Activated CD4-positive, alpha-beta memory T cell treated with anti-CD3 and anti-CD28 coated beads for 36 hours (primary cell): Measurements from ENCODE around the gene NKX1-1. TPM values are rescaled to one million over a fixed set of nuclear protein-coding genes. Genes with fewer than 3 reads are reported as not detected.
"Not testable (repeated sequence)": the region's sequence is repeated elsewhere in the genome, so short reads cannot be mapped to it uniquely, and the experiment has no call there.

Experiments
- CTCF ChIA-PET: fragments of 350-600 bp; sonication (Branson Sonifier 250); formaldehyde crosslinking; loops from one replicate; lab custom pipeline; 2021; ENCODE audit warnings: antibody characterized with exemption, inconsistent platforms; lab: Charles Lee
- POLR2A ChIA-PET: fragments of 350-600 bp; sonication (Branson Sonifier 250); formaldehyde crosslinking; loops from one replicate; lab custom pipeline; 2021; ENCODE audit warnings: antibody characterized with exemption; lab: Charles Lee
- DNase-seq: peaks from one replicate; pipeline ENCODE4 v3.0.0-alpha.2; 2020
- H3K27ac Mint-ChIP-seq: one replicate; pipeline ENCODE4 v1.8.0; 2021; ENCODE audit warnings: mixed read lengths
- H3K27me3 Mint-ChIP-seq: one replicate; pipeline ENCODE4 v1.8.0; 2021; ENCODE audit warnings: mixed read lengths
- H3K36me3 Mint-ChIP-seq: one replicate; pipeline ENCODE4 v1.8.0; 2021; ENCODE audit warnings: mixed read lengths
- H3K4me1 Mint-ChIP-seq: one replicate; pipeline ENCODE4 v1.8.0; 2021; ENCODE audit warnings: low read depth, mixed read lengths
- H3K4me3 Mint-ChIP-seq: one replicate; pipeline ENCODE4 v1.8.0; 2021; ENCODE audit warnings: mild to moderate bottlenecking, mixed read lengths
- H3K9me3 Mint-ChIP-seq: one replicate; pipeline ENCODE4 v1.8.0; 2021; ENCODE audit warnings: mixed read lengths
- intact Hi-C: fragments of 100-400 bp; cut with micrococcal nuclease; formaldehyde crosslinking; loops from one replicate; pipeline ENCODE4 v1.15.1; 2023
- total RNA-seq, 2 experiments: library from RNA; stranded (reverse); gene quantifications; one replicate each; pipeline ENCODE4 v1.2.3, GENCODE V29; 2021

The NKX1-1 gene
- total RNA-seq, 2 experiments from 2014 or later, result not detected

DNA sequence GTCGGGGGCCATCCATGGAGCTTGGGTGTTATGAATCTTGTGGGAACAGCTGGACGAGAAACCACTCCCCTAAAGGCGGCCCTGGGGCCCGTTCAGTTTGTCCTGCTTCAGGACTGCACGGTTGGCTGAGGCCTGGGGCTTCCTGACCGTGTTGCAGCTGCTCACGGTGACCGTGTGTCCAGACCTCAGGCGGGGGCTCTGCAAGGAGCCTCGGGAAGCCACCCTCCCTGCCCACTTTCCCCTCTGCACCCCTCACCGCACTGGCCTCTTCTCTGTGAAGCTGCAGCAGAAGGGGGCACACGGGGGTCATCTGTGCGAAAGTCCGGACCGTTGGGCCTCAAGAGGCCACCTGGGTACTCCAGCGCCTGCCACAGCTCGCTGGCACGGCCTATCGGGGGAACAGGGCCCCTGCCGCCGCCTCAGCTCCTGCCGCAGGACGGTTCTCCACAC lies 29.8 kb downstream of the NKX1-1 start:
- Mint-ChIP-seq H3K27ac (no peak overlapping the region), H3K36me3 (peaks cover 7% of the 10 kb centered on the region), H3K9me3 (no peaks in the 10 kb centered on the region), H3K4me1 (no peaks in the 10 kb centered on the region), H3K27me3 (no peaks in the 10 kb centered on the region), H3K4me3 (no peak overlapping the region)
- intact Hi-C loops, result no loop called here
- POLR2A ChIA-PET, result no interaction called here
- DNase-seq, result no peak
- CTCF ChIA-PET, result interaction anchor here (0.6 kb wide), 1 partner anchor 229 kb away, joined by 3 read pairs; no protein-coding TSS in a partner anchor

DNA sequence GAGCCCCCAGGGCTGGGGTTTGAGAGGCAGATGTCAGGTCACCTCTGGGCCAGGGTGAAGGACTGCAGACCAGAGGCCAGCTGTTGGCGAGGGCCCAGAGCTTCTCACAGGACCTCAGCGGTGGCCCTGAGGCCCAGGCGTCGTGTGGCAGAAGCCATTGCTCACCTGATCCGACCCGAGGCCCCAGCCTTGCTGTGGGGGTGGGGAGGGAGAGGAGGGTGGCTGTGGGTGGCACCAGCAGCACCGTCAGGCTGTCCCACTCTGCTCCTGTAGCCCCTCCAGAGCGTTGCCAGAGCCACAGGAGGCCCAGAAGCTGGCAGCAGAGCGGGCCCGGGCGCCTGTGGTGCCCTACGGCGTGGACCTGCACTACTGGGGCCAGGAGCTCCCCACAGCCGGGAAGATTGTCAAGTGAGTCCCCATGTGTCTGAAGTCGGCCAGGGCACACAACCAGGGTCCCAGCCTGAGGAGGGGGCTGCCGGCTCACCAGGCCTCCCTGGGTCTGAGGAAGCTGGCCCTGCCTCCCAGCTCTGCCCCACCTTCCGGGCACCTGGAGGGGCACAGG lies 30.4 kb downstream of the NKX1-1 start:
- Mint-ChIP-seq H3K27me3 (no peaks in the 10 kb centered on the region), H3K27ac (no peak overlapping the region), H3K36me3 (peaks cover 13% of the 10 kb centered on the region), H3K9me3 (no peaks in the 10 kb centered on the region), H3K4me1 (no peaks in the 10 kb centered on the region), H3K4me3 (no peak overlapping the region)
- intact Hi-C loops, result no loop called here
- POLR2A ChIA-PET, result no interaction called here
- DNase-seq, result no peak
- CTCF ChIA-PET, result interaction anchor here (0.6 kb wide), 1 partner anchor 229 kb away, joined by 3 read pairs; no protein-coding TSS in a partner anchor

DNA sequence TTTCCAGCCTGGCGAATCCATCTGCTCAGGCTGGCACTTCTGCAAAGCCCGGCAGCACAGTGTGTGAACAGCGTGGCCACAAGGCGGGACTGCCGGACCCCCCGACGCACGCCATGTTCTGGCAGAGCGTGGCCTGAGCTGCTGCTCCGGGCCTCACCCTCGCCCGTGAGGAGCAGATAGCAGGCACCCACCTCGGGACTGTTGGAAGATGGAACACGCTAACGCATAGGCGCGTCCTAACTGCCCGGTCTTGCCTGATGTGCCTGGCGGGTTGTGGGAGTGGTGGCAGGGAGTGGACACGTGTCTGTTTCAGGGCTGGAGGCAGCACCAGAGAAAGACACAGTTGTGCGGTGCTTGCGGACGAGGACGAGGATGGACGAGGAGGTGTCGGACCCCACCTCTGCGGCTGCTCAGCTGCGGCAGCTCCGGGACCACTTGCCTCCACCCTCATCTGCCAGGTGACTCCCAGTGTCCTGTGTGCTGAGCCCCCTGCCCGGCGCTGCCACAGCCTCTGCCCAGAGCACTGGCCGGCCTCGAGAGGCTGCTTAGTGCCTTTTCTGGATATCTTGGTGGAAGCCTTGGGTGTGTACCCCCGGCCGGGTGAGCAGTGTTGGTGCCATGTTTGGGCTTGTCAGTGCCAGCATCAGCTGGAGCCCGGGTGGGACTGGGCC lies 31.1 kb downstream of the NKX1-1 start:
- POLR2A ChIA-PET, result no interaction called here
- intact Hi-C loops, result no loop called here
- CTCF ChIA-PET, result no interaction called here
- Mint-ChIP-seq H3K4me1 (no peaks in the 10 kb centered on the region), H3K4me3 (no peak overlapping the region), H3K36me3 (peaks cover 13% of the 10 kb centered on the region), H3K9me3 (no peaks in the 10 kb centered on the region), H3K27ac (no peak overlapping the region), H3K27me3 (no peaks in the 10 kb centered on the region)
- DNase-seq, result no peak

DNA sequence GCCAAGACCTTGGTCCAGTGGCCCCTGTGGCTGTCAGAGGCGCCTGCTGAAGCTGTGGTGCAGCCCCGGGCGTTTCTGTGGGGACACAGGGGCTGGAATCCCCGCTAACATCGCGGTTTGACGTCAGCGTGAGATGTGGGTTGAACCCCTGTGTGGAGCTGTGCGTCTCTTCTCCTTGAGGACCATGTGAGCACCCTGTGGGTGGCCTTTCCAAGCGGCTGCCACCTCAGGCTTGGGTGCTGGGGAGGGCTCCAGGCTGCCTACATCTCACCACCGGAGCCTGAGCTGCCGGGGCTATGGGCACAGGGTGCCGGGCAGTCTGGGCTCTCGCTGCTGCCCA lies 31.6 kb downstream of the NKX1-1 start:
- ChIA-PET CTCF (no interaction called here), POLR2A (no interaction called here)
- H3K27ac Mint-ChIP-seq, result no peak overlapping the region
- intact Hi-C loops, result no loop called here
- DNase-seq, result no peak
- H3K4me1 Mint-ChIP-seq, result no peaks in the 10 kb centered on the region
- H3K4me3 Mint-ChIP-seq, result no peak overlapping the region
- peaks cover 13% of the 10 kb centered on the region for H3K36me3 Mint-ChIP-seq
- H3K9me3 Mint-ChIP-seq, result no peaks in the 10 kb centered on the region
- no peaks in the 10 kb centered on the region for H3K27me3 Mint-ChIP-seq

DNA sequence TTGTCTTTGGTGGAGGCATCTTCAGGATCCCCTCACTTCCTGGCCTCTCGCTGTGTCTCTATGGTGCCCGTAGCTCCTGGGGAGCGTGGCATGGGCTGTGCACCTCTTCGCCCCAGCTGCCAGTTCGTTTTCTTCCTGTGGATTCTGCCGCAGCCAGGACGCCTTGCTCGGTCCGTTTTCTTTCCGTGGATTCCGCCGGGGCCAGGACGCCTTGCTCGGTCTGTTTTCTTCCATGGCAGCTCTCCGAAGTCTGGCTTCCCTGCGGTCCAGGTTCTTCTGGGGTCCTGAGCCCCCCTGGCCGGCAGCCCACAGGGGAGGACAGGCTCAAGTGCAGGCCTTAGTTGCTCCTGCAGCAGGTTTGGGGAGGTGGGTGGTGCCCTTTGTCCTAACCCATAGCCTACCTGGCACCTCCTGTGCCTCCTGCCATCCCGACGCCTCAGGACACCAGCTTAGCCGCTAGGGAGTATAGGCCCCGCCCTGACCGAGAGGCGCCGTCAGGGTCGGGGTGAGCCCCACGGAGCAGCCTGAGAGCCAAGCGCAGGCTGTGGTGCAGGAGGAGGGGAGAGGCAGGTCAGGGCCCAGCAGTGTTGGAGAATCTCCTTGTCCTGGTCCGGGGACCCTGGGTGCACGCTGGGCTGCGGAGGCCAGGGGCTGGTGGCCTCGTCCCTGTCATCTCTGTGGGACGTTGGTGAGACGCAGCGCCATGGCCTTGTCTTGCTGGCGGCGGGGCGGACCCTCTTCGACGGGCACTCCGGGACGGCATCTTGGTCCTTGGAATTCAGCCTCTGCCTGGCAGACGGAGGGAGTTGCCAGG lies 32.1 kb downstream of the NKX1-1 start:
- Mint-ChIP-seq H3K27ac (no peak overlapping the region), H3K4me1 (no peaks in the 10 kb centered on the region), H3K9me3 (no peaks in the 10 kb centered on the region), H3K4me3 (no peak overlapping the region), H3K36me3 (peaks cover 13% of the 10 kb centered on the region), H3K27me3 (no peaks in the 10 kb centered on the region)
- CTCF ChIA-PET, result no interaction called here
- intact Hi-C loops, result no loop called here
- POLR2A ChIA-PET, result no interaction called here
- no peak for DNase-seq

DNA sequence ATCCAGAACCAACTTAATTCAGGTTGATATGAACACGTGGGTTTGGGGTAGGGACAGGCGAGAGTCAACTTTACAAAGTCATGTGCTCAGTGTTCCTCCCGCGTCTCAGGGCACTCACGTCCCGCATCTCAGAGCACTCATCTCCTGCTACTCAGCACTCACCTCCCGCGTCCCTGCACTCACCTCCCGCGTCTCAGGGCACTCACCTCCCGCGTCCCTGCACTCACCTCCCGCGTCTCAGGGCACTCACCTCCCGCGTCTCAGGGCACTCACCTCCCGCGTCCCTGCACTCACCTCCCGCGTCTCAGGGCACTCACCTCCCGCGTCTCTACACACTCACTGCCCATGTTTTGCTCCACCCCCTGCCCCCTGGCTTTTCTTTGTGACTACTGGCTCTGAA lies 33.7 kb downstream of the NKX1-1 start:
- H3K4me1 Mint-ChIP-seq, POLR2A ChIA-PET, H3K9me3 Mint-ChIP-seq, CTCF ChIA-PET, H3K4me3 Mint-ChIP-seq, H3K27me3 Mint-ChIP-seq, DNase-seq, H3K27ac Mint-ChIP-seq, intact Hi-C loops: not testable (repeated sequence)
- H3K36me3 Mint-ChIP-seq, result peaks cover 13% of the 10 kb centered on the region

DNA sequence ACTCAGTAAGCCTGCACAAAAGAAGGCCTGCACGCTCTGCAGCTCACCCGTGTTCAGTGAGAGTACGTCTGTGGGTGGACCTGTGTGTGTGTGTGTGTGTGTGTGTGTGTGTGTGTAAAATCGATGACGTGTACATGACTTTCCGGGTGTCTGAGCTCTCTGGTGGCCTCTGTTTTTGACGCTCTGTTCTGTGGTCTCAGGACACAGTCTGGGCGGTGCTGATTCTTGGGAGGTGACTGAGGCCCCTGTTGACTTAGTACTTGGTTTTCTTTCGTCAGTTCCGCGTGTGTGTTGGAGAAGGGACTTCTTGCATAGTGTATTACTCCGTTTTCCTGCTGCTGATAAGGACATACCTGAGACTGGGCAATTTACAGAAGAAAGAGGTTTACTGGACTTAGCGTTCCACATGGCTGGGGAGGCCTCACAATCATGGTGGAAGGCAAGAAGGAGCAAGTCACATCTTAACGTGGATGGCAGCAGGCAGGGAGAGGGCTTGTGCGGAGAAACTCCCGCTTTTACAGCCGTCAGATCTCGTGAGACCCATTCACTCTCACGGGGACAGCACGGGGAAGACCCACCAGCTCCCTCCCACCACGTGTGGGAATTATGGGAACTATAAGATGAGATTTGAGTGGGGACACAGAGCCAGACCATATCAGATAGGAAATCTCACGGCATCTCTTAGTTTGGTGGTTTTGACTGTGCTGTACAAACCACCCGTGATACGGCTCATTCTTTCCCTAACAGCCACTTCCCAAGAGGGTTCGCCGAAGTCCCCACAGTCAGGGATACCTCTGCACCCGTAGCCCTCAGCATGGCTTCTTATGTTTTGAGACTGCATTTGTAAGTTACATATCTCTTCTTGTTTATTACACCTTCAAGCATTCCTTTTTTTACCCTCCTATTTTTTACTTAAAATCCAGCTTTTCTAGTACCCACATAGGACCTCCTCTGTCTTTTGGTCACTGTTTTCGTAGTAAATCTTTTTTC lies 34.8 kb downstream of the NKX1-1 start:
- intact Hi-C loops, result no loop called here
- Mint-ChIP-seq H3K36me3 (peaks cover 13% of the 10 kb centered on the region), H3K9me3 (no peaks in the 10 kb centered on the region), H3K4me1 (no peaks in the 10 kb centered on the region), H3K27me3 (no peaks in the 10 kb centered on the region), H3K27ac (no peak overlapping the region), H3K4me3 (no peak overlapping the region)
- no peak for DNase-seq
- ChIA-PET CTCF (no interaction called here), POLR2A (no interaction called here)

DNA sequence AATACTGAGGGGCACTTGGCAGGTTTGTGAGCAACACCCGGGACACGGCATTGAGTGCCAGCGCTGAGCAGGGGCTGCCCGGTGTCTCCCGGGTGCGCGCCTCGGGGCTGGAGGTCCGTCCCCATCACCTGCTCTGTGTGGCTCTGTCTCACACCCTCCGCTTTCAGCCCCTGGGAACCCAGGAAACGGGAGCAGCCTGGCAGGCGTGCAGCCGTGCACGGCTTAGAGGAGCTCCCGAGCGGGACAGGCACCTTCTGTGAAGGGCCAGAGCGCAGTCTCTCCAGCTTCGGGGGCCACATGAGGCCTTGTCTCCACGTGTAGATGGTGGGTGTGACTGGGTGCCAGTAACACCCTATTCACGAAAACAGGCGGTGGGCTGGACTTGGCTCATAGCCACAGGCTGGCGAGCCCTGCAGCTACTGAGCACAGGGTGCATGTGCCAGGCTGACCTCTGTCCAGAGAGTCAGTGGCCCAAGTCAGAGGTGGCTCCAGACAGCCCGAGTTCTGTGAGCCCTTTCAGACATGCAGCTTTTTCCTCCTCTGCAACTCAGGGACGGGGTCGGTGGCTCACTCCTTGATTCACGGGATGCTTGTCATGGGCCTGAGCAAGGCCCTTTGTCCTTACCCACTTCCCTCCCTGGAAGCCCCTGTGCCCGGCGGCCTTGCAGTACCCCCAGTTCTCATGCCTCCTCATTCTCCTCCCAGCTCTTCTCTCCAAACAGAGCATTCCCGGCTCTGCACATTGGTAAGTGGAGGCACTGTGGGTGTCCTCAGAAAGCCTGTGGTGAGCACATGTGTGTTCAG lies 35.7 kb downstream of the NKX1-1 start:
- DNase-seq, result no peak
- no peaks in the 10 kb centered on the region for H3K9me3 Mint-ChIP-seq
- H3K27ac Mint-ChIP-seq, result no peak overlapping the region
- no peaks in the 10 kb centered on the region for H3K27me3 Mint-ChIP-seq
- CTCF ChIA-PET, result no interaction called here
- no peak overlapping the region for H3K4me3 Mint-ChIP-seq
- POLR2A ChIA-PET, result no interaction called here
- peaks cover 13% of the 10 kb centered on the region for H3K36me3 Mint-ChIP-seq
- intact Hi-C loops, result no loop called here
- no peaks in the 10 kb centered on the region for H3K4me1 Mint-ChIP-seq

DNA sequence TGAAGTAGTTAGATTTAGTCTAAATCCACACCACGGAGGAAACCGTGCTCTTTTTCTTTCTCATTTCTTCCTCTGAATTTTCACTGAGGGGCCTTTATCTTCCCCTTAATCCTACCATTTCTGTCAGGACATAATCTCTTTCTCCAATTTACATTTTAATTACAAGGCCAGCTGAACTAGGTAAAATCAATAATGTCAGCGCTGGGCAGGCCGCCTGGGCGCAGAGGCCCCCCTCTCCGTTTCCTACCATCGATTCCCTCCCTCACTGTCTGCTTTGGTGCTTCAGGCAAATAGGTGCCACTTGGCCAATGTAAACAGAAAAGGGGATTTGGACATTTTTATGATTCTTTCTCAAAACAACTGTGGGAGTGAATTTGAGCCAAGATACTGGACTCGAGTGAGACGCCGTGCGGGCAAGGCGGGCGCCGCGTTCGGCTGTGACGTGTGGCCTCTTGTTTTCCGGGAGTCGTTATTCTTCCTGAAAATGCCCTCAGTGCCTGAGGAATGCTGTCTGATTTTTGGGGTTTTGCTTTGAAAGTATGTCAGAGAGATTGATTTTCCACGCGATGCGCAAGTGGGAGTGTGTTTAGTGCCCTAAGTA lies 36.7 kb downstream of the NKX1-1 start:
- no peak overlapping the region for H3K4me3 Mint-ChIP-seq
- H3K4me1 Mint-ChIP-seq, result no peaks in the 10 kb centered on the region
- POLR2A ChIA-PET, result no interaction called here

DNA sequence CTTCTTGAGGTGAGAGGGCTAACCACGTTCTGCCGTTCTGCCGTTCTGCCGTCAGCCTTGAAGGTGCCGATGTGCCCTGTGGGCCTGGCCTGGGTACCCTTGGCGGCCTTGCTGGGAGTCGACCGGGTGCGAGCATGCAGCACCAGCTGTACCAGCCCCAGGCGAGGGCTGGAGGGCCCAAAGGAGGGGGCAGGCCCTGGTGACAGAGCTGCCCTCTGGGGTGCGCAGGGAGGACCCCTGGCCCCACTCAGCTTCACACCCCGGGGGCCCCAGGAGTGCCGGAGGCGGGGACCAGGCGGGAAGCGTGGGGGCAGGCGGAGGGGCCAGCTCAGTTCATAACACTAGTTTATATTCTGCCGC lies 37.2 kb downstream of the NKX1-1 start:
- ChIA-PET CTCF (no interaction called here), POLR2A (no interaction called here)
- Mint-ChIP-seq H3K27me3 (no peaks in the 10 kb centered on the region), H3K36me3 (peaks cover 13% of the 10 kb centered on the region), H3K9me3 (no peaks in the 10 kb centered on the region), H3K4me1 (no peaks in the 10 kb centered on the region), H3K27ac (no peak overlapping the region), H3K4me3 (no peak overlapping the region)
- DNase-seq, result no peak
- intact Hi-C loops, result no loop called here

More for the DNA sequence above, 36.7 kb downstream of the NKX1-1 start:
- Mint-ChIP-seq H3K36me3 (peaks cover 13% of the 10 kb centered on the region), H3K27ac (no peak overlapping the region), H3K9me3 (no peaks in the 10 kb centered on the region), H3K27me3 (no peaks in the 10 kb centered on the region)
- CTCF ChIA-PET, result no interaction called here
- intact Hi-C loops, result no loop called here
- no peak for DNase-seq

DNA sequence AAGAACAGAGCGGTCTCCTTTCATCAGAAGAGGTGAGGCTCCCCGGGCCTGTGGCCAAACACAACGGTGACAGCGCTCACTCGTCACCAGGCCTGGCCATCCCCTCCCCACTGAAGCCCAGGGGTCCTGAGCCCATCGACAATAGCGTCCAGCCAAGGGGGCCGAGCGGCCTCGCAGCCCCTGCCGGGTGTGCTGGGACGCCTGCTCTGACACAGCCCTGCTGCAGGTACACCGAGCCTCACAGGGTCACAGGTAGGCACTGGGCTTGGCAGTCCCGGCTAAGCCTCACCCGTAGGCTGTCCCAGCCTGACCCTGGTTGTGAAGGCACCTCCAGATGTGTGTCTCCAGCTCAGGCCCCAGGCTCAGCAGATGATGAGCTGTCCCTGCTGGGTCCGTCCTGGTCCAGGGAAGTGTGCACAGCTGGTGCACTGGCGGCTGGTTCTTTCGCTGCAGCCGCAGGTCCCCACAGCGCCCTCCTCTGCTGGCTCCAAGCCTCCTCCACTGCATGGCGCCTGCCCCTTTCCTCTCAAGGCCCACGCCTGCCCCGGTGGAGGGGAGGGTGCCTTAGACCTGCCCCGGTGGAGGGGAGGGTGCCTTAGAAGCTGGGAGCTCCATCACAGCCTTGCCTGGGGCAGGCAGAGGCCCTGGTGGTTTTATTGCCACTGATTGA lies 37.7 kb downstream of the NKX1-1 start:
- Mint-ChIP-seq H3K4me3 (no peak overlapping the region), H3K36me3 (peaks cover 13% of the 10 kb centered on the region), H3K27ac (no peak overlapping the region), H3K9me3 (no peaks in the 10 kb centered on the region), H3K27me3 (no peaks in the 10 kb centered on the region), H3K4me1 (no peaks in the 10 kb centered on the region)
- POLR2A ChIA-PET, result no interaction called here
- no peak for DNase-seq
- CTCF ChIA-PET, result no interaction called here
- intact Hi-C loops, result no loop called here
